SH-SY5Y (cell line): Measurements from ENCODE around the gene HPD.

Experiments
- GATA2 ChIP-seq: IDR thresholded peaks from 2 replicates; pipeline ENCODE4 v1.6.1; 2011; ENCODE audit warnings: mild to moderate bottlenecking, low read depth, low read length
- GATA3 ChIP-seq: IDR thresholded peaks from 2 replicates; pipeline ENCODE4 v1.6.1; 2011; ENCODE audit warnings: low read depth, mild to moderate bottlenecking, low read length, moderate library complexity

DNA sequence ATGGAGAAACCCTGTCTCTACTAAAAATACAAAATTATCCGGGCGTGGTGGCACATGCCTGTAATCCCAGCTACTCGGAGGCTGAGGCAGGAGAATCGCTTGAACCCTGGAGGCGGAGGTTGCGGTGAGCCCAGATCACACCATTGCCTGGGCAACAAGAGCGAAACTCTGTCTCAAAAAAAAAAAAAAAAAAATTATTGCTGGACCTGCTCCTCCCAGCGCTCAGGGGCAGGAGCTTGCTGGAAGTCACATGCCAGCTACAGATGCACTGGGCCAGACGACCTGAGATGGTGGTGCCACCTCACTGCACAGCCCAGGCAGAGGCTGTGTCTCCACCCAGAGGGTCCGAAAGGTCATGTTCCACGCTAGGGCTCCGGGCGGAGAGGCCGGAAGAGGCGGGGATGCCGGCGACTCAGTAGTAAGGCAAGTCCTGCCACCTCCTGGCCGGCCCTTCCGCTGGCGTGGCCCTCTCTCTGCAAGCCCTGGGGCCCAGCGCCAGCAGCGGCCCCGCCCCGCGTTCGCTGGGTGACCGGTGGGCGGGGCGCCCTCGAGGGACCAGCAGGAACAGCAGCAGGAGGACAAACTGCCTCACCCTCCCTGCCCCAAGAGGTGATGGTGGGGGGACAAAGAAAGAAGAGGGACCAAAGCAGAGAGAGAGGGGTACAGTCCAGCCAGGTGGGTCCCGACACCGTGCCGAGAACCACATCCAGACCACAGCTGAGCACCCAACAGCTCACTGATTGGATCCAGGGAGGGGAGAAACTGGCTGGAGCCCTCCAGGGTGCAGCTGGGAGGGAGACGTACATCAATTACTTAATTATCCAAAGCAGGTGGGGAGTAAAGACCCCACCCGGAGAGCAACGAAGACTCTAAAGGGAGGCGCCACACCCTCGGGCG, 61.6 kb downstream of the HPD start:
- TF ChIP-seq GATA2, result no peak
- no peak for TF ChIP-seq GATA3
